HFFc6 (cell line): Measurements from ENCODE around the gene PSME2. TPM values are rescaled to one million over a fixed set of nuclear protein-coding genes. Genes with fewer than 3 reads are reported as not detected.
"Not testable (repeated sequence)": the region's sequence is repeated elsewhere in the genome, so short reads cannot be mapped to it uniquely, and the experiment has no call there.

Source experiments
- DNase-seq: peaks from one replicate; pipeline ENCODE4 v3.0.0-alpha.2; 2018
- H3K27ac Mint-ChIP-seq: 2 replicates; pipeline ENCODE4 v1.8.0; 2020; ENCODE audit warnings: mild to moderate bottlenecking, mixed read lengths
- H3K27me3 Mint-ChIP-seq: 2 replicates; pipeline ENCODE4 v1.8.0; 2021; ENCODE audit warnings: mild to moderate bottlenecking, moderate library complexity, mixed read lengths; ENCODE audit not compliant: insufficient read depth
- H3K36me3 Mint-ChIP-seq: 2 replicates; pipeline ENCODE4 v1.8.0; 2021; ENCODE audit warnings: low read depth, mixed read lengths
- H3K4me1 Mint-ChIP-seq: 2 replicates; pipeline ENCODE4 v1.8.0; 2020; ENCODE audit warnings: low read depth, mixed read lengths
- H3K4me3 Mint-ChIP-seq: 2 replicates; pipeline ENCODE4 v1.8.0; 2020; ENCODE audit warnings: mild to moderate bottlenecking, moderate library complexity, mixed read lengths
- H3K9me3 Mint-ChIP-seq: 2 replicates; pipeline ENCODE4 v1.8.0; 2020; ENCODE audit warnings: mild to moderate bottlenecking, mixed read lengths
- total RNA-seq, 6 experiments: library from RNA; stranded (reverse); fragmentation: NEBNext Ultra II Directional; extraction: Animal tissue kit (Norgen Biotek cat#: 25700); gene quantifications; 2 replicates in 1 of 6; 3 replicates in 5 of 6; pipeline ENCODE4 v1.2.3, GENCODE V29; 2021
- TF ChIP-seq, protein P1 (sequence below): fragments of 200-600 bp; sonication (generic); IDR thresholded peaks from 2 replicates; pipeline ENCODE4 v1.5.0; 2021; ENCODE audit warnings: antibody characterized with exemption, mild to moderate bottlenecking

Gene PSME2
- total RNA-seq, 6 experiments from 2014 or later: 108 to 143 (median 136) TPM

GRCh38 chr14:24106672-24107271, 39.6 kb downstream of the PSME2 start:
- Mint-ChIP-seq H3K4me1 (peaks cover 33% of the 10 kb centered on the region), H3K4me3 (no peak overlapping the region), H3K27me3 (no peaks in the 10 kb centered on the region), H3K27ac (no peak overlapping the region), H3K9me3 (no peaks in the 10 kb centered on the region), H3K36me3 (peaks cover 22% of the 10 kb centered on the region)
- DNase-seq: no peak
- TF ChIP-seq, protein P1, sequence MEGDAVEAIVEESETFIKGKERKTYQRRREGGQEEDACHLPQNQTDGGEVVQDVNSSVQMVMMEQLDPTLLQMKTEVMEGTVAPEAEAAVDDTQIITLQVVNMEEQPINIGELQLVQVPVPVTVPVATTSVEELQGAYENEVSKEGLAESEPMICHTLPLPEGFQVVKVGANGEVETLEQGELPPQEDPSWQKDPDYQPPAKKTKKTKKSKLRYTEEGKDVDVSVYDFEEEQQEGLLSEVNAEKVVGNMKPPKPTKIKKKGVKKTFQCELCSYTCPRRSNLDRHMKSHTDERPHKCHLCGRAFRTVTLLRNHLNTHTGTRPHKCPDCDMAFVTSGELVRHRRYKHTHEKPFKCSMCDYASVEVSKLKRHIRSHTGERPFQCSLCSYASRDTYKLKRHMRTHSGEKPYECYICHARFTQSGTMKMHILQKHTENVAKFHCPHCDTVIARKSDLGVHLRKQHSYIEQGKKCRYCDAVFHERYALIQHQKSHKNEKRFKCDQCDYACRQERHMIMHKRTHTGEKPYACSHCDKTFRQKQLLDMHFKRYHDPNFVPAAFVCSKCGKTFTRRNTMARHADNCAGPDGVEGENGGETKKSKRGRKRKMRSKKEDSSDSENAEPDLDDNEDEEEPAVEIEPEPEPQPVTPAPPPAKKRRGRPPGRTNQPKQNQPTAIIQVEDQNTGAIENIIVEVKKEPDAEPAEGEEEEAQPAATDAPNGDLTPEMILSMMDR: no peak

- Mint-ChIP-seq H3K4me1 (peaks cover 33% of the 10 kb centered on the region), H3K36me3 (peaks cover 22% of the 10 kb centered on the region)
- not testable (repeated sequence) for H3K4me3 Mint-ChIP-seq, H3K27ac Mint-ChIP-seq, DNase-seq, H3K9me3 Mint-ChIP-seq, H3K27me3 Mint-ChIP-seq
Observed at GRCh38 chr14:24105609-24106239, 40.7 kb downstream of the PSME2 start.

DNA sequence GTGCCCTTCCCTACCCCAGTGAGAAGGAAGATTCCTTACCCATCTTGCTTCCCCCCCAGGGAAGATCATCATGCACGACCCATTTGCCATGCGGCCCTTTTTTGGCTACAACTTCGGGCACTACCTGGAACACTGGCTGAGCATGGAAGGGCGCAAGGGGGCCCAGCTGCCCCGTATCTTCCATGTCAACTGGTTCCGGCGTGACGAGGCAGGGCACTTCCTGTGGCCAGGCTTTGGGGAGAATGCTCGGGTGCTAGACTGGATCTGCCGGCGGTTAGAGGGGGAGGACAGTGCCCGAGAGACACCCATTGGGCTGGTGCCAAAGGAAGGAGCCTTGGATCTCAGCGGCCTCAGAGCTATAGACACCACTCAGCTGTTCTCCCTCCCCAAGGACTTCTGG, 43.0 kb downstream of the PSME2 start:
- no peak overlapping the region for H3K4me3 Mint-ChIP-seq
- no peak for DNase-seq

GRCh38 chr14:24102357-24103048, 43.9 kb downstream of the PSME2 start:
- no peaks in the 10 kb centered on the region for H3K27me3 Mint-ChIP-seq
- TF ChIP-seq, protein P1: no peak

More for the DNA sequence above, 43.0 kb downstream of the PSME2 start:
- no peaks in the 10 kb centered on the region for H3K27me3 Mint-ChIP-seq
- H3K9me3 Mint-ChIP-seq: no peaks in the 10 kb centered on the region
- H3K36me3 Mint-ChIP-seq: peaks cover 22% of the 10 kb centered on the region
- no peak overlapping the region for H3K27ac Mint-ChIP-seq
- TF ChIP-seq, protein P1: no peak
- peaks cover 26% of the 10 kb centered on the region for H3K4me1 Mint-ChIP-seq

GRCh38 chr14:24100982-24101494, 45.4 kb downstream of the PSME2 start:
- Mint-ChIP-seq H3K27me3 (no peaks in the 10 kb centered on the region), H3K36me3 (peaks cover 22% of the 10 kb centered on the region), H3K4me1 (peaks cover 8% of the 10 kb centered on the region), H3K4me3 (no peak overlapping the region), H3K27ac (no peak overlapping the region), H3K9me3 (no peaks in the 10 kb centered on the region)
- TF ChIP-seq, protein P1: no peak
- no peak for DNase-seq

More at GRCh38 chr14:24102357-24103048, 43.9 kb downstream of the PSME2 start:
- Mint-ChIP-seq H3K9me3 (no peaks in the 10 kb centered on the region), H3K27ac (no peak overlapping the region), H3K4me1 (peaks cover 16% of the 10 kb centered on the region), H3K36me3 (peaks cover 22% of the 10 kb centered on the region), H3K4me3 (no peak overlapping the region)
- DNase-seq: no peak
